ENCODE measurements around the gene MTCL1. TPM values are rescaled to one million over a fixed set of nuclear protein-coding genes. Genes with fewer than 3 reads are reported as not detected.
A peak's percentile ranks its signal among the peaks of the same experiment; 100 is the strongest.

MTCL1 gene
- total RNA-seq, 4 donors from 2014 or later, result 12.3 to 35.9 (median 26.1) TPM

DNA sequence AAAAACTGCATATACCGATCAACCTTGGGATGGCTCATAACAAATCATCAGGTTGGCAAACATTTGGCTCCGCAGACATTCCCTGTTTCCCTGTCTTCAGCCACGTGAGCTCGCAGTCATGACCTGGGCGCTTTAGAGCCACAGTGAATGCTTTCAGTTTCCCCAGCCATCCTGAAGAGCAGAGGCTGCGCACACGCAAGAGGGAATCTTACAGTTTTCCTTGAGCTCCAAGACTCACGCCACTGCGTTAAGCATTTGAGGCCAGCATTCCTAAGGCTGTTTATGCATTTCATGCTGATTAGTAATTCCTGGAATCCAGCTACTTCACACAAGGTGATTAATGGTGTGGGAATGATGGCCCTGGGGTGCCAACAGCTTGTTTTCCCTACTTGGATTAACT, 95.1 kb downstream of the MTCL1 start:
- Histone ChIP-seq H3K4me3 (no peak overlapping the region), H3K9me3 (no peaks in the 10 kb centered on the region), H3K4me1 (peaks cover 11 to 34% (median 21%) of the 10 kb centered on the region in 4 donors), H3K36me3 (no peaks in the 10 kb centered on the region), H3K27ac (peak overlapping the region; percentile 59 to 88 (median 81)), H3K27me3 (no peaks in the 10 kb centered on the region)
- WGBS, 2 donors (ENCODE audit: low coverage in 1 of 2), result 73 to 79% methylated on average over 7 to 9 of the region's 9 CpGs
- intact Hi-C loops (cut with DNase I; ENCODE audit: low total_unique reads) (loop anchor here (10.0 kb wide), 1 partner anchor 1076 kb away; no protein-coding TSS in a partner anchor), in situ Hi-C loops (cut with MboI; ENCODE audit: low pct_ligation_motif_present in 1 of 4, low pct_unique_long_range_greater_than_20kb in 1 of 4, low sequenced_read_pairs in 3 of 4) (no loop called here)
- no peak for DNase-seq
- TF ChIP-seq POLR2AphosphoS5 (IDR thresholded peaks at IDR 0.05), result peak in 2 of 3 donors; percentile 17 to 58
- TF ChIP-seq EP300 (IDR thresholded peaks at IDR 0.05; ENCODE audit: low read depth), result no peak
- TF ChIP-seq, protein P1, sequence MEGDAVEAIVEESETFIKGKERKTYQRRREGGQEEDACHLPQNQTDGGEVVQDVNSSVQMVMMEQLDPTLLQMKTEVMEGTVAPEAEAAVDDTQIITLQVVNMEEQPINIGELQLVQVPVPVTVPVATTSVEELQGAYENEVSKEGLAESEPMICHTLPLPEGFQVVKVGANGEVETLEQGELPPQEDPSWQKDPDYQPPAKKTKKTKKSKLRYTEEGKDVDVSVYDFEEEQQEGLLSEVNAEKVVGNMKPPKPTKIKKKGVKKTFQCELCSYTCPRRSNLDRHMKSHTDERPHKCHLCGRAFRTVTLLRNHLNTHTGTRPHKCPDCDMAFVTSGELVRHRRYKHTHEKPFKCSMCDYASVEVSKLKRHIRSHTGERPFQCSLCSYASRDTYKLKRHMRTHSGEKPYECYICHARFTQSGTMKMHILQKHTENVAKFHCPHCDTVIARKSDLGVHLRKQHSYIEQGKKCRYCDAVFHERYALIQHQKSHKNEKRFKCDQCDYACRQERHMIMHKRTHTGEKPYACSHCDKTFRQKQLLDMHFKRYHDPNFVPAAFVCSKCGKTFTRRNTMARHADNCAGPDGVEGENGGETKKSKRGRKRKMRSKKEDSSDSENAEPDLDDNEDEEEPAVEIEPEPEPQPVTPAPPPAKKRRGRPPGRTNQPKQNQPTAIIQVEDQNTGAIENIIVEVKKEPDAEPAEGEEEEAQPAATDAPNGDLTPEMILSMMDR (IDR thresholded peaks at IDR 0.05), result no peak
- TF ChIP-seq POLR2A (IDR thresholded peaks at IDR 0.05), result no peak

DNA sequence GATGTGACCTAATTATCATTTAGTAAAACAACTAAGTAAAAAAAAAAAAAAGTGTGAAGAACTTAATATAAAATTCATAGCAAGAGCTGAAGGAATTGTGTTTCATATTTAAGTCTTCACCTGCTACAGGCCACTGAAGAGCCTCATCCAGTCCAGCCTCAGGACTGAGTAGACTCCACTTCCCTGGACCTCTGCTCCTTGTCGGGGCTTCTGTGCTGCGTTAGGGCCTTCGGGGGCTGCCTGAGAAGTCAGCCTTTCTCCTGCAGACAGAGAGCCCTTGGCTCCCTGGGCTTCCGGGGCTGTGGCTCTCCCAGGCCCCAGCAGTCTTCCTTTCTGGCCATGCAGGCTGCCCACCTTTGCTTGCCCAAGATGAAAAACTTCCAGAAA, 95.5 kb downstream of the MTCL1 start:
- intact Hi-C loops (cut with DNase I; ENCODE audit: low total_unique reads) (loop anchor here (10.0 kb wide), 1 partner anchor 1076 kb away; no protein-coding TSS in a partner anchor), in situ Hi-C loops (cut with MboI; ENCODE audit: low pct_ligation_motif_present in 1 of 4, low pct_unique_long_range_greater_than_20kb in 1 of 4, low sequenced_read_pairs in 3 of 4) (no loop called here)
- H3K27ac ChIP-seq, result peak overlapping the region; percentile 59 to 88 (median 81)
- TF ChIP-seq POLR2A (IDR thresholded peaks at IDR 0.05) (no peak), EP300 (IDR thresholded peaks at IDR 0.05; ENCODE audit: low read depth) (no peak), POLR2AphosphoS5 (IDR thresholded peaks at IDR 0.05) (no peak)
- TF ChIP-seq, protein P1 (IDR thresholded peaks at IDR 0.05), result no peak
- H3K4me1 ChIP-seq, result peaks cover 8 to 31% (median 21%) of the 10 kb centered on the region in 4 donors
- H3K4me3 ChIP-seq, result no peak overlapping the region
- DNase-seq, result no peak
- no peaks in the 10 kb centered on the region for H3K27me3 ChIP-seq
- no peaks in the 10 kb centered on the region for H3K36me3 ChIP-seq
- 70 to 100% methylated on average over 1 to 4 of the region's 4 CpGs for WGBS, 2 donors (ENCODE audit: low coverage in 1 of 2)
- H3K9me3 ChIP-seq, result no peaks in the 10 kb centered on the region

DNA sequence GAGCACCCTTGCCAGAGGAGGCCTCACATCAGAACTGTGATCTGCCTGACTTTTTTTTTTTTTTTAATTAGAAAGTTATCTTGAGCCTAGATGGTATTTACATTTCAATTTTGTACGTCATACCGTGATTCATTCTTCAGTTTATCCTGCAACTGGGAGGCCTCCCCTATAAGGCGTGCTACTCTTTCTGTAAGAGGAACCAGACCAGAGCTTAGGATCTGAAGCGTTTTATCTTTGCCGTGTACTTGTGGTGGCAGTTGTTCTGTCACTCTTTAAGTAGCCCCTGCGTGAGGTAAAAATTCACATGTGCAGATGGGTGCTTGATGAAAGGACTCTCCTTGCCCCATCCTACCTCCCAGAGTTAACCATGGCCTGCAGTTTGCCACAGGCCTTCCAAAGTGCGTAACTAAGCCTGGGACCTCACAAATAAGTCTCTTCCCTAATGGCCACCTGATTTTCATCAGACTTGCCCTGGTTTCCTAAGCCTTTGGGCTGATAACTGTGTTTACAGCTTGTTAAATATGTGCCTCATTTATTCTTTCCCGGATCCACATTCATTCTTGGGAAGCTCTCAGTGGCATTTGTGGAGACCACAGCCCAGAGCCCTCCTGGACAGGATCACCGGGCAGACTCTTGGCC, 96.0 kb downstream of the MTCL1 start:
- in situ Hi-C loops (cut with MboI; ENCODE audit: low pct_ligation_motif_present in 1 of 4, low pct_unique_long_range_greater_than_20kb in 1 of 4, low sequenced_read_pairs in 3 of 4), result no loop called here

DNA sequence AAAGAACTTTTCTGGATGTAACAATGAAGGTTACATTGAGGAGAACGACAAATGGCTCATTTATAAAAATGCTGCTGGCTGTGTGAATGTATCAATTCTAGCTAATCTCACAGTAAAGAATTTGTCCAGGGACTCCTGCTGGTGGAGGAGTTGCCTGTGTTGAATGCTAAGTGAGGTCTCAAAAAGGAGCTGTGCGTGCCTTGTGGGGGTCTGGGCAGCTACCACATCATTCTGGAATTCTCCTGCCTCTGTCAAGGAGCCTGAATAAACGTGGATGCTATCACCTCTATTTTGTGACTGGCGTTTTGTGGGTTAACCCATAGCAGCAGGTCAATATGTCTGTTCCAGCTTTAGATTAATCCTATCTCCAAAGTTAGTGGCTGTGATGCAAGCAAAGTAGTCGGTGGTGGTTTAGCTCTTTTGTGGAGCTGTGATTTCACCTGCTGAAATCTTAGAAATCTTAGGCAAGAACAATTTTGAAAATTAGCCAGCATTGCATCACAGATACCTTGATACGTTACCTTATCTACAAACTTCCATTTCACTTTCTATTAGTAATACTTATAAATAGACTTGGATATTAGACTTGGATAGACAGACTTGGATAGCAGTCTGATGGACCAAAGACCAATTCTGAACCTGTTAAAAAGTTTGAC, 96.8 kb downstream of the MTCL1 start:
- Histone ChIP-seq H3K36me3 (no peaks in the 10 kb centered on the region), H3K4me1 (peaks cover 8 to 22% (median 15%) of the 10 kb centered on the region in 4 donors), H3K27me3 (no peaks in the 10 kb centered on the region), H3K27ac (peak overlapping the region; percentile 59 to 88 (median 81)), H3K9me3 (no peaks in the 10 kb centered on the region), H3K4me3 (no peak overlapping the region)
- in situ Hi-C loops (cut with MboI; ENCODE audit: low pct_ligation_motif_present in 1 of 4, low pct_unique_long_range_greater_than_20kb in 1 of 4, low sequenced_read_pairs in 3 of 4) (no loop called here), intact Hi-C loops (cut with DNase I; ENCODE audit: low total_unique reads) (loop anchor here (10.0 kb wide), 1 partner anchor 1077 kb away; no protein-coding TSS in a partner anchor)
- no peak for DNase-seq
- TF ChIP-seq POLR2AphosphoS5 (IDR thresholded peaks at IDR 0.05), result no peak
- TF ChIP-seq, protein P1 (IDR thresholded peaks at IDR 0.05), result no peak
- 83% methylated on average over 2 to 6 of the region's 6 CpGs for WGBS, 2 donors (ENCODE audit: low coverage in 1 of 2)

More for the DNA sequence above, 96.0 kb downstream of the MTCL1 start:
- 67 to 78% methylated on average over 8 to 9 of the region's 9 CpGs for whole genome bisulfite sequencing, 2 donors (ENCODE audit: low coverage in 1 of 2)
- Histone ChIP-seq H3K4me1 (peaks cover 8 to 26% (median 18%) of the 10 kb centered on the region in 4 donors), H3K27me3 (no peaks in the 10 kb centered on the region), H3K27ac (peak overlapping the region; percentile 59 to 88 (median 81)), H3K4me3 (no peak overlapping the region), H3K36me3 (no peaks in the 10 kb centered on the region), H3K9me3 (no peaks in the 10 kb centered on the region)
- DNase-seq, result no peak
- TF ChIP-seq POLR2A (IDR thresholded peaks at IDR 0.05) (no peak), POLR2AphosphoS5 (IDR thresholded peaks at IDR 0.05) (peak in 1 of 3 donors; percentile 8)
- intact Hi-C loops (cut with DNase I; ENCODE audit: low total_unique reads), result loop anchor here (10.0 kb wide), 1 partner anchor 1077 kb away; no protein-coding TSS in a partner anchor
